Mucosa of descending colon (tissue), 3 donors: Measurements from ENCODE around the gene CNOT1. TPM values are rescaled to one million over a fixed set of nuclear protein-coding genes. Genes with fewer than 3 reads are reported as not detected.
A peak's percentile ranks its signal among the peaks of the same experiment; 100 is the strongest.
"Not testable (repeated sequence)": the region's sequence is repeated elsewhere in the genome, so short reads cannot be mapped to it uniquely, and the experiment has no call there.

Experiments used
- ATAC-seq: fragments of 200-7000 bp; cut with Tn5 transposase; one replicate; pipeline ENCODE4 v1.9.1; 2020; ENCODE audit warnings: mild to moderate bottlenecking, moderate library complexity
- DNase-seq, 3 donors: peaks; one replicate each; pipeline ENCODE4 v3.0.0-alpha.2; 2020
- H3K36me3 ChIP-seq: fragments of 200-600 bp; one replicate; pipeline ENCODE4 v1.8.0; 2021; ENCODE audit warnings: low read depth, mild to moderate bottlenecking
- H3K4me1 ChIP-seq: fragments of 200-600 bp; one replicate; pipeline ENCODE4 v1.8.0; 2021; ENCODE audit warnings: low read depth, mild to moderate bottlenecking
- H3K4me3 ChIP-seq: fragments of 200-600 bp; one replicate; pipeline ENCODE4 v1.8.0; 2021; ENCODE audit warnings: mild to moderate bottlenecking
- H3K9me3 ChIP-seq: fragments of 200-600 bp; one replicate; pipeline ENCODE4 v1.8.0; 2021; ENCODE audit warnings: mild to moderate bottlenecking
- intact Hi-C, 2 donors: fragments of 100-400 bp; cut with DNase I in 1 of 2; cut with micrococcal nuclease in 1 of 2; formaldehyde crosslinking; loops; one replicate each; pipeline versions ENCODE4 v1.11.0 to v1.11.1; 2022; cut with DNase I, micrococcal nuclease
- total RNA-seq, 3 donors: library from RNA; stranded (reverse); fragmentation: NEBNext Ultra II Directional in 2 of 3; extraction: Animal tissue kit (Norgen Biotek cat#: 25700) in 2 of 3; gene quantifications; one replicate each; pipeline versions ENCODE4 v1.2.1 to v1.2.4, GENCODE V29; 2021 to 2023
- TF ChIP-seq, protein P1 (sequence below): fragments of 200-600 bp; IDR thresholded peaks from one replicate; pipeline ENCODE4 v1.8.0; 2022; ENCODE audit warnings: antibody characterized with exemption, mild to moderate bottlenecking
- donor health status: DM: no; HTN: no; CAD: no; lungs with moderate emphysema.
- donor health status: DM: no; HTN: no; CAD: no.
- donor health status: DM: no; HTN: yes; CAD: no.

CNOT1 gene
- total RNA-seq, 3 donors from 2014 or later = 194 to 239 (median 230) TPM

GRCh38 chr16:58638148-58639036 lies 8.8 kb upstream of the CNOT1 start:
- no peaks in the 10 kb centered on the region for H3K9me3 ChIP-seq
- peak in 2 of 3 donors; percentile 34 to 47 for DNase-seq
- ATAC-seq = peak; percentile 77
- H3K36me3 ChIP-seq = no peaks in the 10 kb centered on the region
- H3K4me3 ChIP-seq = no peak overlapping the region
- TF ChIP-seq, protein P1, sequence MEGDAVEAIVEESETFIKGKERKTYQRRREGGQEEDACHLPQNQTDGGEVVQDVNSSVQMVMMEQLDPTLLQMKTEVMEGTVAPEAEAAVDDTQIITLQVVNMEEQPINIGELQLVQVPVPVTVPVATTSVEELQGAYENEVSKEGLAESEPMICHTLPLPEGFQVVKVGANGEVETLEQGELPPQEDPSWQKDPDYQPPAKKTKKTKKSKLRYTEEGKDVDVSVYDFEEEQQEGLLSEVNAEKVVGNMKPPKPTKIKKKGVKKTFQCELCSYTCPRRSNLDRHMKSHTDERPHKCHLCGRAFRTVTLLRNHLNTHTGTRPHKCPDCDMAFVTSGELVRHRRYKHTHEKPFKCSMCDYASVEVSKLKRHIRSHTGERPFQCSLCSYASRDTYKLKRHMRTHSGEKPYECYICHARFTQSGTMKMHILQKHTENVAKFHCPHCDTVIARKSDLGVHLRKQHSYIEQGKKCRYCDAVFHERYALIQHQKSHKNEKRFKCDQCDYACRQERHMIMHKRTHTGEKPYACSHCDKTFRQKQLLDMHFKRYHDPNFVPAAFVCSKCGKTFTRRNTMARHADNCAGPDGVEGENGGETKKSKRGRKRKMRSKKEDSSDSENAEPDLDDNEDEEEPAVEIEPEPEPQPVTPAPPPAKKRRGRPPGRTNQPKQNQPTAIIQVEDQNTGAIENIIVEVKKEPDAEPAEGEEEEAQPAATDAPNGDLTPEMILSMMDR = no peak
- no peaks in the 10 kb centered on the region for H3K4me1 ChIP-seq
- intact Hi-C loops = no loop called here

DNA sequence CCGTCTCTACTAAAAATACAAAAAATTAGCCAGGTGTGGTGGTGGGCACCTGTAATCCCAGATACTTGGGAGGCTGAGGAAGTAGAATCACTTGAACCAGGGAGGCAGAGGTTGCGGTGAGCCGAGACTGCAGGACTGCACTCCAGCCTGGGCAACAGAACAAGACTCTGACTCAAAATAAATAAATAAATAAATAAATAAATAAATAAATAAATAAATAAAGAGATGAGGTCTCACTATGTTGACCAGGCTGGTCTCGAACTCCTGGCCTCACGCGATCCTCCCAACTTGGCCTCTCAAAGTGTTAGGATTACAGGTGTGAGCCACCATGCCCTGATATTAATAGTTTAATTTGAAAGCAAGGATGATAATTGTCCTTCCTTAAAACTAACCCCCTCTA lies 7.4 kb upstream of the CNOT1 start:
- intact Hi-C loops = not testable (repeated sequence)

DNA sequence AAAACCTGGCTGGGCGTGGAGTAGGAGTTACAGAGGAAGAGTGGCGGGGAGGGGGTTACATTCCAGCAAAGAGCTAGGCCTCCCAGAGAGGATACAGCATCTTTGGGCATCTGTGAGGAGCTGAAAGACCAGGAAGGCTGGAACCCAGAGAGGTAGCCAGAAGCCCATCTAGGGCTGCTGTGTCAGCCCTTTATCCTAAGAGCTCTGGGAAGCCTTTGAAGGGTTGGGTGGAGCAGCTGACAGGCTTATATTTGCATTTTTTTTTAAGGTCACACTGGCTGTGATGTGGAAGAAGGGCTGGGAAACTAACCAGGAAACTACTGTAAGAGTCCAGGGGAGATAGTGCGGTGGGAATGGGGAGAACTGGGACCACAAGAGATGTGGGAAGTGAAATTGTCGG lies 6.8 kb upstream of the CNOT1 start:
- DNase-seq (no peak), ATAC-seq (no peak)
- no peaks in the 10 kb centered on the region for H3K9me3 ChIP-seq
- H3K4me1 ChIP-seq = no peaks in the 10 kb centered on the region
- no peaks in the 10 kb centered on the region for H3K36me3 ChIP-seq
- TF ChIP-seq, protein P1 = no peak
- intact Hi-C loops = no loop called here
- no peak overlapping the region for H3K4me3 ChIP-seq

More for the DNA sequence above, 7.4 kb upstream of the CNOT1 start:
- not testable (repeated sequence) for DNase-seq, ATAC-seq, H3K9me3 ChIP-seq, H3K4me3 ChIP-seq, H3K36me3 ChIP-seq, H3K4me1 ChIP-seq

GRCh38 chr16:58635502-58635901 lies 5.9 kb upstream of the CNOT1 start:
- no peak for ATAC-seq
- TF ChIP-seq, protein P1 = no peak
- Histone ChIP-seq H3K36me3 (no peaks in the 10 kb centered on the region), H3K9me3 (no peaks in the 10 kb centered on the region), H3K4me3 (no peak overlapping the region), H3K4me1 (peaks cover 2% of the 10 kb centered on the region)
- no peak for DNase-seq
- intact Hi-C loops = no loop called here

DNA sequence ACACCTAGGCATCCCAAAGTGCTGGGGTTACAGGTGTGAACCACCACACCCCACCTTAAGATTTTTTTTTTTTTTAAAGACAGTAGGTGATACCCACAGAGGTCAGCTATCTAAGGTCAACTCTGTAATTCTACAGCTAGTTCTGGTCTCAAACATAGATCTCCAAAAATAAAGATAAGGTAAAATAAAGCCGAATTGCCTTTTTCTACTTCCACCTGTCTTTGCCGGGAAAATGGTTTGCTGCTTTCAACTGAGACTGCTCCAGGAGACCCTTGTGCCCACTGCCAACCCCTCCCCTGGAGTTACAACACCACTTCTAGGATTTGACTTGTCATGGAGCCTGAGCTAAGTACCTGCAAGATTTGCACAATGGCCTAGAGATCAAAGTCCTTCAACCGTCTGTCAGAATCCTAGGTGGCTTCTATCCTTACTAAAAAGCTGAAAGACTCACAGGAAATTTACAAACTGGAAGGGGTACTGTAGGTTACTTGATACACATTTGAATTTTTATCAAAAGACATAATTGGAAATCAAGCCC lies 4.7 kb upstream of the CNOT1 start:
- peaks cover 4% of the 10 kb centered on the region for H3K4me1 ChIP-seq
- ATAC-seq (no peak), DNase-seq (peak in 1 of 3 donors; percentile 37)
- intact Hi-C loops = no loop called here
- H3K9me3 ChIP-seq = no peaks in the 10 kb centered on the region
- H3K36me3 ChIP-seq = peaks cover 2% of the 10 kb centered on the region
- no peak overlapping the region for H3K4me3 ChIP-seq
- TF ChIP-seq, protein P1 = no peak
